HEK293T (cell line): Measurements from ENCODE around the gene PAM.

Experiments
- BHLHE40 ChIP-seq: fragments of 450-650 bp; IDR thresholded peaks from 2 replicates; pipeline ENCODE4 v1.6.1; 2016; ENCODE audit warnings: mild to moderate bottlenecking, moderate library complexity, borderline replicate concordance
- ELF4 ChIP-seq: fragments of 450-650 bp; IDR thresholded peaks from 2 replicates; pipeline ENCODE4 v1.6.1; 2017; ENCODE audit warnings: antibody characterized with exemption
- FOXM1 ChIP-seq: fragments of 450-650 bp; IDR thresholded peaks from 2 replicates; pipeline ENCODE4 v1.6.1; 2017; ENCODE audit warnings: mild to moderate bottlenecking, borderline replicate concordance
- LEF1 ChIP-seq: fragments of 450-650 bp; IDR thresholded peaks from 2 replicates; pipeline ENCODE4 v1.6.1; 2017; ENCODE audit warnings: mild to moderate bottlenecking, borderline replicate concordance
- NFRKB ChIP-seq: fragments of 450-650 bp; IDR thresholded peaks from 2 replicates; pipeline ENCODE4 v1.6.1; 2016; ENCODE audit warnings: mild to moderate bottlenecking, moderate library complexity
- TARDBP ChIP-seq: fragments of 450-650 bp; IDR thresholded peaks from 2 replicates; pipeline ENCODE4 v1.6.1; 2016

- TF ChIP-seq FOXM1 (no peak), BHLHE40 (no peak), ELF4 (no peak), LEF1 (no peak), TARDBP (no peak), NFRKB (no peak)
Measured at GRCh38 chr5:102998224-102998623, 243.1 kb downstream of the PAM start.
